Measurements from ENCODE around the gene CDHR3. TPM values are rescaled to one million over a fixed set of nuclear protein-coding genes. Genes with fewer than 3 reads are reported as not detected.
A peak's percentile ranks its signal among the peaks of the same experiment; 100 is the strongest.

The CDHR3 gene
- total and polyA plus RNA-seq, 4 donors, result 1.0 to 10.5 (median 1.8) TPM

DNA sequence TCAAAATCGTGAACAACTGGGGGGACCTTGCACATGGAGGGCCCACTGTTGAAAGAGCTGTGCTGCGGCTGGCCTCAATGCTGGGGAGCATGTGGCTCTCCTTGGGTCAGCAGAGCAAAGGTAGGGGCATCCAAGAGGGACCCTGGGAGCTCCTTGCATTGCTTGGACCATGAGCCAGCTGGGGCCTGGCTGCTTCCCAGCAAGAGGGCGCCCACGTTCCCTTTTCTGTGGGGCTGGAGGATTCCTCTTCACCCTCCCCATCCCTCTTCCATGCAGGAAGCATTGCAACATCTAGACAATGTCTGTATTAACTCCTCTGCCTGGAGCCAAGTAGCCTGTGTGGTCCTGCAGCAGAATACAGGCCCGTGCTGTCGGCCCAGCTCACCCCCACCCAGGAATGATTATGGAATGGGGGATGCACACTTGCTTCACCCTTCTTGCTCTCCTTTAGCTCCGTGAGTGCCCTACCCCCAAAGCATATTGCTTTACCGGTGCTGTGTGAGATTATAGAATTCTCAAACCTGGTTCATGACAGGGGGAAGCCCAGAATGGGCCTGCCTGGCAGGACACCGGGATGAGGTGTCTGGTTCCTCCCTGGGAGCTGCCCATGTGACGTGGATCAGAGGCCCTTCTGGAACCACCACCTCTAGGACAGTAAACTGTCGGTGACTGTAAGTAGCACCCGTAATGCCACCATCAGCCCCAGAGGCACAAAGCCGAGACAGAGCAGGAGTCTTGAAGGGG is 87.1 kb downstream of the CDHR3 start:
- H3K4me1 ChIP-seq (ENCODE audit: control insufficient read depth in 4 of 4, insufficient read depth in 4 of 4, low read length in 3 of 4), result peaks cover 0 to 5% (median 1%) of the 10 kb centered on the region in 4 donors
- H3K9ac ChIP-seq (ENCODE audit: low read depth in 1 of 2, low read length in 2 of 2), result no peak overlapping the region
- TF ChIP-seq HNF4A (conservative IDR thresholded peaks at IDR 0.05) (no peak), RAD21 (IDR thresholded peaks at IDR 0.05) (peak in 1 of 2 donors; percentile 17)
- H3K9me3 ChIP-seq (ENCODE audit: control insufficient read depth in 4 of 4, low read length in 3 of 4), result no peaks in the 10 kb centered on the region
- H3K36me3 ChIP-seq (ENCODE audit: control insufficient read depth in 4 of 4, insufficient read depth in 3 of 4, low read depth in 1 of 4, low read length in 3 of 4), result no peaks in the 10 kb centered on the region
- no peak for DNase-seq (ENCODE audit: low spot score)
- 86% methylated on average over 13 of the region's 13 CpGs for WGBS
- H3K27ac ChIP-seq (ENCODE audit: low read depth in 1 of 2, low read length in 2 of 2), result no peak overlapping the region
- no peaks in the 10 kb centered on the region for H3K27me3 ChIP-seq (ENCODE audit: control insufficient read depth in 4 of 4, insufficient read depth in 4 of 4, low read length in 3 of 4)
- no peak overlapping the region for H3K4me3 ChIP-seq (ENCODE audit: low read depth in 1 of 3, low read length in 3 of 3)

DNA sequence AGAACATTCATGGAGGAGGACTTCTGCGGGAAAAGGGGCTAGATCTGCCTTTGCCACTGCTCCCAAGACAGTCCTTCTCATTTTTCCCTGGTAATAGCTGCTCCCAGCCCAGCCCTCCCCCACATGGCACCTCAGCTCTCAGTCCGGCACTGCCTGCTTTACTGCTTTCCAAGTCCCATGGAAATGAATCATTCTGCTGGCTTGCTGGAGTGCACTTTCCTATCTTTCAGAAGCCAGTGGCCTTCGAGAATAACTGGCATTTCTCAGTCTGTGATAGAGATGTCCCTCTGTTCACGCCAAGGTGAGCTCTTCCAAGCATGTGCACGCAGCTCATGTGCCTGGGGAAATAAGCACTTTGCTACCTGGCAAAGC is 87.7 kb downstream of the CDHR3 start:
- Histone ChIP-seq H3K4me3 (ENCODE audit: low read depth in 1 of 3, low read length in 3 of 3) (no peak overlapping the region), H3K9ac (ENCODE audit: low read depth in 1 of 2, low read length in 2 of 2) (no peak overlapping the region), H3K4me1 (ENCODE audit: control insufficient read depth in 4 of 4, insufficient read depth in 4 of 4, low read length in 3 of 4) (peaks cover 0 to 5% (median 1%) of the 10 kb centered on the region in 4 donors), H3K9me3 (ENCODE audit: control insufficient read depth in 4 of 4, low read length in 3 of 4) (no peaks in the 10 kb centered on the region), H3K36me3 (ENCODE audit: control insufficient read depth in 4 of 4, insufficient read depth in 3 of 4, low read depth in 1 of 4, low read length in 3 of 4) (no peaks in the 10 kb centered on the region), H3K27me3 (ENCODE audit: control insufficient read depth in 4 of 4, insufficient read depth in 4 of 4, low read length in 3 of 4) (no peaks in the 10 kb centered on the region), H3K27ac (ENCODE audit: low read depth in 1 of 2, low read length in 2 of 2) (no peak overlapping the region)
- TF ChIP-seq, protein P1, sequence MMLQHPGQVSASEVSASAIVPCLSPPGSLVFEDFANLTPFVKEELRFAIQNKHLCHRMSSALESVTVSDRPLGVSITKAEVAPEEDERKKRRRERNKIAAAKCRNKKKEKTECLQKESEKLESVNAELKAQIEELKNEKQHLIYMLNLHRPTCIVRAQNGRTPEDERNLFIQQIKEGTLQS (IDR thresholded peaks at IDR 0.05), result no peak
- no peak for TF ChIP-seq GABPA (IDR thresholded peaks at IDR 0.05 in 1 of 2, conservative IDR thresholded peaks at IDR 0.05 in 1 of 2)
- TF ChIP-seq, protein P2, sequence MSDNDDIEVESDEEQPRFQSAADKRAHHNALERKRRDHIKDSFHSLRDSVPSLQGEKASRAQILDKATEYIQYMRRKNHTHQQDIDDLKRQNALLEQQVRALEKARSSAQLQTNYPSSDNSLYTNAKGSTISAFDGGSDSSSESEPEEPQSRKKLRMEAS (IDR thresholded peaks at IDR 0.05), result no peak
- no peak for TF ChIP-seq TAF1 (conservative IDR thresholded peaks at IDR 0.05)
- no peak for TF ChIP-seq FOXA2 (IDR thresholded peaks at IDR 0.05)
- TF ChIP-seq HNF4G (IDR thresholded peaks at IDR 0.05), result no peak
- no peak for TF ChIP-seq EGR1 (IDR thresholded peaks at IDR 0.05; ENCODE audit: low read depth in 2 of 2)
- TF ChIP-seq FOXA1 (IDR thresholded peaks at IDR 0.05), result no peak
- TF ChIP-seq YY1 (IDR thresholded peaks at IDR 0.05), result no peak
- no peak for TF ChIP-seq RAD21 (IDR thresholded peaks at IDR 0.05)
- TF ChIP-seq SP1 (IDR thresholded peaks at IDR 0.05), result no peak
- TF ChIP-seq NR2F2 (IDR thresholded peaks at IDR 0.05), result no peak
- no peak for TF ChIP-seq HNF4A (conservative IDR thresholded peaks at IDR 0.05)
- WGBS, result 90% methylated on average over 5 of the region's 5 CpGs
- DNase-seq (ENCODE audit: low spot score), result no peak

DNA sequence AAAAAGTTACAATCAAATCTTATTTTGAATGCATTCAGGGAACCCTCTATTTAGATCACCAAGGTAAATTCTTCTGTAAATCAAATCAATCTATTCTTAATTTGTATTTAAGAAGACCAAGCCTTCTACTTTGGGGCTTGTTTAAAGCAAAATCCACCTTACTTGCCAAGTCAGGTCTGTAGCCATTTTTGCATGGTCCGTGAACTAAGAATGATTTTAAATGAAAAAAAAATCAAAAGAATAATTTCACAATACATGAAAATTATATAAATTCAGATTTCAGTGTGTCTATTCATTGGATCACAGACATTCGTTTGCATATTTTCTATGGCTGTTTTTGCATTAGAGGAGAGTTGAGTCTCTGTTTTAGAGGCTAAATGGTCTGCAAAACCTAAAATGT is 89.6 kb downstream of the CDHR3 start:
- Histone ChIP-seq H3K27ac (ENCODE audit: low read depth in 1 of 2, low read length in 2 of 2) (no peak overlapping the region), H3K9me3 (ENCODE audit: control insufficient read depth in 4 of 4, low read length in 3 of 4) (no peaks in the 10 kb centered on the region), H3K4me1 (ENCODE audit: control insufficient read depth in 4 of 4, insufficient read depth in 4 of 4, low read length in 3 of 4) (peaks cover 0 to 4% (median under 1%) of the 10 kb centered on the region in 4 donors), H3K4me3 (ENCODE audit: low read depth in 1 of 3, low read length in 3 of 3) (no peak overlapping the region), H3K27me3 (ENCODE audit: control insufficient read depth in 4 of 4, insufficient read depth in 4 of 4, low read length in 3 of 4) (no peaks in the 10 kb centered on the region), H3K36me3 (ENCODE audit: control insufficient read depth in 4 of 4, insufficient read depth in 3 of 4, low read depth in 1 of 4, low read length in 3 of 4) (no peaks in the 10 kb centered on the region), H3K9ac (ENCODE audit: low read depth in 1 of 2, low read length in 2 of 2) (no peak overlapping the region)
- DNase-seq (ENCODE audit: low spot score), result no peak
- TF ChIP-seq TAF1 (conservative IDR thresholded peaks at IDR 0.05) (no peak), SP1 (IDR thresholded peaks at IDR 0.05) (no peak), HNF4G (IDR thresholded peaks at IDR 0.05) (no peak), YY1 (IDR thresholded peaks at IDR 0.05) (no peak), GABPA (IDR thresholded peaks at IDR 0.05 in 1 of 2, conservative IDR thresholded peaks at IDR 0.05 in 1 of 2) (no peak), NR2F2 (IDR thresholded peaks at IDR 0.05) (no peak), RAD21 (IDR thresholded peaks at IDR 0.05) (no peak), EGR1 (IDR thresholded peaks at IDR 0.05; ENCODE audit: low read depth in 2 of 2) (no peak), RXRA (IDR thresholded peaks at IDR 0.05) (no peak), FOXA1 (IDR thresholded peaks at IDR 0.05) (no peak), FOXA2 (IDR thresholded peaks at IDR 0.05) (no peak), HNF4A (conservative IDR thresholded peaks at IDR 0.05) (no peak), JUND (IDR thresholded peaks at IDR 0.05) (no peak)
- TF ChIP-seq, protein P3, sequence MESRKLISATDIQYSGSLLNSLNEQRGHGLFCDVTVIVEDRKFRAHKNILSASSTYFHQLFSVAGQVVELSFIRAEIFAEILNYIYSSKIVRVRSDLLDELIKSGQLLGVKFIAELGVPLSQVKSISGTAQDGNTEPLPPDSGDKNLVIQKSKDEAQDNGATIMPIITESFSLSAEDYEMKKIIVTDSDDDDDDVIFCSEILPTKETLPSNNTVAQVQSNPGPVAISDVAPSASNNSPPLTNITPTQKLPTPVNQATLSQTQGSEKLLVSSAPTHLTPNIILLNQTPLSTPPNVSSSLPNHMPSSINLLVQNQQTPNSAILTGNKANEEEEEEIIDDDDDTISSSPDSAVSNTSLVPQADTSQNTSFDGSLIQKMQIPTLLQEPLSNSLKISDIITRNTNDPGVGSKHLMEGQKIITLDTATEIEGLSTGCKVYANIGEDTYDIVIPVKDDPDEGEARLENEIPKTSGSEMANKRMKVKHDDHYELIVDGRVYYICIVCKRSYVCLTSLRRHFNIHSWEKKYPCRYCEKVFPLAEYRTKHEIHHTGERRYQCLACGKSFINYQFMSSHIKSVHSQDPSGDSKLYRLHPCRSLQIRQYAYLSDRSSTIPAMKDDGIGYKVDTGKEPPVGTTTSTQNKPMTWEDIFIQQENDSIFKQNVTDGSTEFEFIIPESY (IDR thresholded peaks at IDR 0.05), result no peak
- TF ChIP-seq, protein P4, sequence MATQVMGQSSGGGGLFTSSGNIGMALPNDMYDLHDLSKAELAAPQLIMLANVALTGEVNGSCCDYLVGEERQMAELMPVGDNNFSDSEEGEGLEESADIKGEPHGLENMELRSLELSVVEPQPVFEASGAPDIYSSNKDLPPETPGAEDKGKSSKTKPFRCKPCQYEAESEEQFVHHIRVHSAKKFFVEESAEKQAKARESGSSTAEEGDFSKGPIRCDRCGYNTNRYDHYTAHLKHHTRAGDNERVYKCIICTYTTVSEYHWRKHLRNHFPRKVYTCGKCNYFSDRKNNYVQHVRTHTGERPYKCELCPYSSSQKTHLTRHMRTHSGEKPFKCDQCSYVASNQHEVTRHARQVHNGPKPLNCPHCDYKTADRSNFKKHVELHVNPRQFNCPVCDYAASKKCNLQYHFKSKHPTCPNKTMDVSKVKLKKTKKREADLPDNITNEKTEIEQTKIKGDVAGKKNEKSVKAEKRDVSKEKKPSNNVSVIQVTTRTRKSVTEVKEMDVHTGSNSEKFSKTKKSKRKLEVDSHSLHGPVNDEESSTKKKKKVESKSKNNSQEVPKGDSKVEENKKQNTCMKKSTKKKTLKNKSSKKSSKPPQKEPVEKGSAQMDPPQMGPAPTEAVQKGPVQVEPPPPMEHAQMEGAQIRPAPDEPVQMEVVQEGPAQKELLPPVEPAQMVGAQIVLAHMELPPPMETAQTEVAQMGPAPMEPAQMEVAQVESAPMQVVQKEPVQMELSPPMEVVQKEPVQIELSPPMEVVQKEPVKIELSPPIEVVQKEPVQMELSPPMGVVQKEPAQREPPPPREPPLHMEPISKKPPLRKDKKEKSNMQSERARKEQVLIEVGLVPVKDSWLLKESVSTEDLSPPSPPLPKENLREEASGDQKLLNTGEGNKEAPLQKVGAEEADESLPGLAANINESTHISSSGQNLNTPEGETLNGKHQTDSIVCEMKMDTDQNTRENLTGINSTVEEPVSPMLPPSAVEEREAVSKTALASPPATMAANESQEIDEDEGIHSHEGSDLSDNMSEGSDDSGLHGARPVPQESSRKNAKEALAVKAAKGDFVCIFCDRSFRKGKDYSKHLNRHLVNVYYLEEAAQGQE (IDR thresholded peaks at IDR 0.05), result no peak
- TF ChIP-seq, protein P2 (IDR thresholded peaks at IDR 0.05), result no peak
- TF ChIP-seq, protein P1 (IDR thresholded peaks at IDR 0.05), result no peak
- TF ChIP-seq, protein P5, sequence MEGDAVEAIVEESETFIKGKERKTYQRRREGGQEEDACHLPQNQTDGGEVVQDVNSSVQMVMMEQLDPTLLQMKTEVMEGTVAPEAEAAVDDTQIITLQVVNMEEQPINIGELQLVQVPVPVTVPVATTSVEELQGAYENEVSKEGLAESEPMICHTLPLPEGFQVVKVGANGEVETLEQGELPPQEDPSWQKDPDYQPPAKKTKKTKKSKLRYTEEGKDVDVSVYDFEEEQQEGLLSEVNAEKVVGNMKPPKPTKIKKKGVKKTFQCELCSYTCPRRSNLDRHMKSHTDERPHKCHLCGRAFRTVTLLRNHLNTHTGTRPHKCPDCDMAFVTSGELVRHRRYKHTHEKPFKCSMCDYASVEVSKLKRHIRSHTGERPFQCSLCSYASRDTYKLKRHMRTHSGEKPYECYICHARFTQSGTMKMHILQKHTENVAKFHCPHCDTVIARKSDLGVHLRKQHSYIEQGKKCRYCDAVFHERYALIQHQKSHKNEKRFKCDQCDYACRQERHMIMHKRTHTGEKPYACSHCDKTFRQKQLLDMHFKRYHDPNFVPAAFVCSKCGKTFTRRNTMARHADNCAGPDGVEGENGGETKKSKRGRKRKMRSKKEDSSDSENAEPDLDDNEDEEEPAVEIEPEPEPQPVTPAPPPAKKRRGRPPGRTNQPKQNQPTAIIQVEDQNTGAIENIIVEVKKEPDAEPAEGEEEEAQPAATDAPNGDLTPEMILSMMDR (IDR thresholded peaks at IDR 0.05; ENCODE audit: low read depth, low read length, missing input control), result no peak
- WGBS, result 85% methylated on average over 2 of the region's 2 CpGs

All from liver (tissue), 9 donors.